CD14-positive monocyte (primary cell): ENCODE results near the gene KIR2DL4. TPM values are rescaled to one million over a fixed set of nuclear protein-coding genes. Genes with fewer than 3 reads are reported as not detected.
"Not testable (repeated sequence)": the region's sequence is repeated elsewhere in the genome, so short reads cannot be mapped to it uniquely, and the experiment has no call there.

ENCODE experiments used
- DNase-seq, 3 donors: peaks; one replicate each; pipeline ENCODE4 v3.0.0-alpha.2; 2011 to 2022
- H2AFZ ChIP-seq: 2 replicates; pipeline ENCODE4 v1.6.0; 2012; ENCODE audit warnings: mild to moderate bottlenecking, low read depth, low read length, inconsistent platforms; ENCODE audit not compliant: insufficient read depth, poor library complexity, severe bottlenecking
- H3K27ac ChIP-seq, 2 donors: 1 replicate in 1 of 2; 2 replicates in 1 of 2; pipeline ENCODE4 v1.5.1; 2012 to 2013; ENCODE audit warnings: low read length in 2 of 2, control low read depth in 1 of 2, inconsistent platforms in 1 of 2, low read depth in 1 of 2, mild to moderate bottlenecking in 1 of 2
- H3K27me3 ChIP-seq, 2 donors: one replicate each; pipeline versions ENCODE4 v1.6.0 to v1.6.1; 2011 to 2013; ENCODE audit warnings: low read length in 2 of 2; ENCODE audit not compliant: control insufficient read depth in 2 of 2, insufficient read depth in 2 of 2
- H3K36me3 ChIP-seq, 2 donors: replicated peaks in 1 of 2; 1 replicate in 1 of 2; 2 replicates in 1 of 2; pipeline versions ENCODE4 v1.5.1 to v1.6.1; 2012 to 2013; ENCODE audit warnings: low read length in 2 of 2, control low read depth in 1 of 2, inconsistent platforms in 1 of 2, mild to moderate bottlenecking in 1 of 2; ENCODE audit not compliant: insufficient read depth in 2 of 2, control insufficient read depth in 1 of 2
- H3K4me1 ChIP-seq, 2 donors: 1 replicate in 1 of 2; 2 replicates in 1 of 2; pipeline versions ENCODE4 v1.5.1 to v1.6.1; 2012 to 2013; ENCODE audit warnings: low read length in 2 of 2, control low read depth in 1 of 2, inconsistent platforms in 1 of 2, mild to moderate bottlenecking in 1 of 2, moderate library complexity in 1 of 2; ENCODE audit not compliant: insufficient read depth in 2 of 2, control insufficient read depth in 1 of 2
- H3K4me2 ChIP-seq: replicated peaks from 2 replicates; pipeline ENCODE3; 2012; ENCODE audit warnings: low read length, moderate library complexity, mild to moderate bottlenecking; ENCODE audit not compliant: poor library complexity, severe bottlenecking; ENCODE audit errors: extremely low read depth
- H3K4me3 ChIP-seq, 3 experiments: fragments of 200-600 bp in 1 of 3; sonication (generic) in 1 of 3; replicated peaks in 1 of 3; 1 replicate in 2 of 3; 2 replicates in 1 of 3; pipeline ENCODE4 v1.5.1; 2011 to 2013; ENCODE audit warnings: low read length in 3 of 3, mild to moderate bottlenecking in 3 of 3, control low read depth in 2 of 3, low read depth in 2 of 3, inconsistent platforms in 1 of 3, moderate library complexity in 1 of 3
- H3K79me2 ChIP-seq: 2 replicates; pipeline ENCODE4 v1.6.0; 2012; ENCODE audit warnings: mild to moderate bottlenecking, control low read depth, inconsistent platforms, low read length, moderate library complexity; ENCODE audit not compliant: insufficient read depth
- H3K9ac ChIP-seq: 2 replicates; pipeline ENCODE4 v1.6.0; 2017; ENCODE audit warnings: low read length, mild to moderate bottlenecking; ENCODE audit not compliant: insufficient read depth, poor library complexity, severe bottlenecking
- H3K9me3 ChIP-seq, 2 donors: replicated peaks in 1 of 2; 1 replicate in 1 of 2; 2 replicates in 1 of 2; pipeline versions ENCODE4 v1.5.1 to v1.6.1; 2012 to 2013; ENCODE audit warnings: low read length in 2 of 2, control low read depth in 1 of 2; ENCODE audit not compliant: control insufficient read depth in 1 of 2, insufficient read depth in 1 of 2
- H4K20me1 ChIP-seq: 2 replicates; pipeline ENCODE4 v1.6.0; 2012; ENCODE audit warnings: mild to moderate bottlenecking, low read length, control low read depth, moderate library complexity; ENCODE audit not compliant: insufficient read depth
- H3K27ac Mint-ChIP-seq, 7 donors: one replicate each; pipeline ENCODE4 v1.8.0; 2020; ENCODE audit warnings: mild to moderate bottlenecking in 7 of 7, mixed read lengths in 7 of 7, moderate library complexity in 6 of 7, inconsistent platforms in 2 of 7
- H3K27me3 Mint-ChIP-seq, 3 donors: one replicate each; pipeline ENCODE4 v1.8.0; 2021 to 2022; ENCODE audit warnings: low read depth in 3 of 3, mild to moderate bottlenecking in 3 of 3, mixed read lengths in 3 of 3, moderate library complexity in 3 of 3, inconsistent platforms in 1 of 3
- H3K36me3 Mint-ChIP-seq, 2 donors: one replicate each; pipeline ENCODE4 v1.8.0; 2020; ENCODE audit warnings: mixed read lengths in 2 of 2, inconsistent platforms in 1 of 2, mild to moderate bottlenecking in 1 of 2
- H3K4me1 Mint-ChIP-seq: one replicate; pipeline ENCODE4 v1.8.0; 2020; ENCODE audit warnings: mild to moderate bottlenecking, mixed read lengths
- H3K4me3 Mint-ChIP-seq, 2 donors: one replicate each; pipeline ENCODE4 v1.8.0; 2020; ENCODE audit warnings: mild to moderate bottlenecking in 2 of 2, mixed read lengths in 2 of 2, moderate library complexity in 1 of 2
- H3K9me3 Mint-ChIP-seq, 7 donors: one replicate each; pipeline ENCODE4 v1.8.0; 2020 to 2022; ENCODE audit warnings: mixed read lengths in 7 of 7, mild to moderate bottlenecking in 6 of 7, moderate library complexity in 6 of 7, inconsistent platforms in 2 of 7
- CTCF ChIP-seq: fragments of 200-600 bp; IDR thresholded peaks from one replicate; pipeline ENCODE4 v1.8.0; 2022; ENCODE audit warnings: antibody characterized with exemption, mild to moderate bottlenecking
- WGBS: methylation state at CpG from one replicate; pipeline ENCODE4 v1.1.5; 2013; ENCODE audit warnings: missing lambda C conversion rate; ENCODE audit not compliant: insufficient coverage; 5-methylcytosine and 5-hydroxymethylcytosine counted together
- intact Hi-C, 2 donors: fragments of 100-400 bp; cut with micrococcal nuclease; formaldehyde crosslinking; loops; one replicate each; pipeline versions ENCODE4 v1.15.0 to v1.15.1; 2023
- polyA plus RNA-seq, 3 donors: library from polyadenylated mRNA; depleted of rRNA in 1 of 3; unstranded in 2 of 3; stranded (reverse) in 1 of 3; fragments of 300-500 nt in 2 of 3; fragments of >200 nt in 1 of 3; fragmentation: Illumina TruSeq in 2 of 3; gene quantifications; 1 replicate in 2 of 3; 2 replicates in 1 of 3; pipeline ENCODE4 v1.2.3, GENCODE V29; 2012 to 2021

The KIR2DL4 gene
- polyA plus RNA-seq, 3 donors = 0.12 to 0.17 (median 0.14) TPM

- H3K27me3 Mint-ChIP-seq = peaks cover 9 to 15% (median 11%) of the 10 kb centered on the region in 3 donors
- intact Hi-C loops = no loop called here
- WGBS = 88% methylated on average over 7 of the region's 15 CpGs
- no peaks in the 10 kb centered on the region for H3K36me3 ChIP-seq
- H3K27ac ChIP-seq = no peak overlapping the region
- DNase-seq = no peak
- H3K4me3 ChIP-seq = no peak overlapping the region
- H2AFZ ChIP-seq = no peak overlapping the region
- no peak for TF ChIP-seq CTCF
- no peak overlapping the region for H3K4me3 Mint-ChIP-seq
- peaks cover 0 to 9% of the 10 kb centered on the region in 2 donors for H3K4me1 ChIP-seq
- H3K9ac ChIP-seq = no peak overlapping the region
- no peak overlapping the region for H3K4me2 ChIP-seq
- H3K36me3 Mint-ChIP-seq = peaks cover 0 to 2% of the 10 kb centered on the region in 2 donors
- peaks cover 11% of the 10 kb centered on the region for H3K4me1 Mint-ChIP-seq
- no peaks in the 10 kb centered on the region for H3K9me3 ChIP-seq
- H4K20me1 ChIP-seq = no peaks in the 10 kb centered on the region
- H3K79me2 ChIP-seq = no peaks in the 10 kb centered on the region
- peaks cover 0 to 6% (median 0%) of the 10 kb centered on the region in 7 donors for H3K9me3 Mint-ChIP-seq
- no peaks in the 10 kb centered on the region for H3K27me3 ChIP-seq
- no peak overlapping the region for H3K27ac Mint-ChIP-seq
Measured at GRCh38 chr19:54817670-54818536, 14.5 kb downstream of the KIR2DL4 start.

- H3K9me3 ChIP-seq, H2AFZ ChIP-seq, H4K20me1 ChIP-seq, H3K4me3 Mint-ChIP-seq, intact Hi-C loops, H3K36me3 ChIP-seq, H3K4me2 ChIP-seq, H3K27me3 ChIP-seq, H3K4me3 ChIP-seq, H3K27me3 Mint-ChIP-seq, H3K36me3 Mint-ChIP-seq, H3K9ac ChIP-seq, H3K79me2 ChIP-seq: not testable (repeated sequence)
- DNase-seq = peak; percentile 64 to 77 (median 76)
- Mint-ChIP-seq H3K9me3 (peaks cover 7 to 14% (median 9%) of the 10 kb centered on the region in 7 donors), H3K27ac (peak overlapping the region in 3 of 7 donors; percentile 4 to 94 (median 92)), H3K4me1 (peaks cover 41% of the 10 kb centered on the region)
- Histone ChIP-seq H3K27ac (peak overlapping the region; percentile 4 to 95), H3K4me1 (peaks cover 26 to 27% of the 10 kb centered on the region in 2 donors)
- no CpG with 5 or more reads among the region's 4 CpGs for WGBS
Measured at GRCh38 chr19:54824416-54824815, 21.0 kb downstream of the KIR2DL4 start.

GRCh38 chr19:54825326-54825725 is 21.9 kb downstream of the KIR2DL4 start:
- H3K4me3 ChIP-seq, H3K9me3 ChIP-seq, H3K36me3 Mint-ChIP-seq, intact Hi-C loops, H3K27me3 Mint-ChIP-seq, H3K4me2 ChIP-seq, H3K27me3 ChIP-seq, H2AFZ ChIP-seq, H3K36me3 ChIP-seq, H4K20me1 ChIP-seq, H3K79me2 ChIP-seq: not testable (repeated sequence)
- peak in 2 of 3 donors; percentile 35 to 66 for DNase-seq
- Histone ChIP-seq H3K27ac (peak overlapping the region; percentile 63 to 95), H3K9ac (peak overlapping the region; percentile 27), H3K4me1 (peaks cover 26 to 27% of the 10 kb centered on the region in 2 donors)
- WGBS = 0% methylated on average over 1 of the region's 7 CpGs
- H3K27ac Mint-ChIP-seq = peak overlapping the region; percentile 81 to 94 (median 92)
- H3K4me1 Mint-ChIP-seq = peaks cover 40% of the 10 kb centered on the region
- peaks cover 6 to 15% (median 9%) of the 10 kb centered on the region in 7 donors for H3K9me3 Mint-ChIP-seq
- H3K4me3 Mint-ChIP-seq = peak overlapping the region in 1 of 2 donors; percentile 39

GRCh38 chr19:54828064-54828463 is 24.7 kb downstream of the KIR2DL4 start:
- WGBS = 76% methylated on average over 2 of the region's 8 CpGs
- Mint-ChIP-seq H3K9me3 (peaks cover 6 to 15% (median 10%) of the 10 kb centered on the region in 7 donors), H3K4me3 (peak overlapping the region; percentile 57 to 63), H3K27ac (peak overlapping the region; percentile 4 to 92 (median 72)), H3K4me1 (peaks cover 42% of the 10 kb centered on the region)
- intact Hi-C loops, H4K20me1 ChIP-seq, H3K27me3 ChIP-seq, H3K27me3 Mint-ChIP-seq, H3K4me2 ChIP-seq, H2AFZ ChIP-seq, H3K79me2 ChIP-seq, H3K36me3 ChIP-seq, H3K9me3 ChIP-seq, H3K36me3 Mint-ChIP-seq, H3K4me3 ChIP-seq: not testable (repeated sequence)
- H3K9ac ChIP-seq = peak overlapping the region; percentile 4
- peak overlapping the region in 1 of 2 donors; percentile 68 for H3K27ac ChIP-seq
- peak in 2 of 3 donors; percentile 50 to 53 for DNase-seq
- H3K4me1 ChIP-seq = peaks cover 26 to 27% of the 10 kb centered on the region in 2 donors
